PFSK-1 (cell line): ENCODE results near the gene BFAR.

Source experiments
- FOXP2 ChIP-seq: optimal IDR thresholded peaks from 2 replicates; pipeline ENCODE3; 2011; ENCODE audit warnings: borderline replicate concordance, control low read depth, inconsistent platforms; ENCODE audit not compliant: insufficient read depth; ENCODE audit errors: extremely low read length, extremely low read depth
- POLR2AphosphoS5 ChIP-seq: IDR thresholded peaks from 2 replicates; pipeline ENCODE4 v1.6.1; 2012; ENCODE audit warnings: low read depth, mild to moderate bottlenecking, control low read depth, low read length, moderate library complexity
- REST ChIP-seq, 2 experiments: IDR thresholded peaks; 2 replicates each; pipeline versions ENCODE4 v1.6.1 to v1.8.0; 2011 to 2012; ENCODE audit warnings: low read depth in 2 of 2, low read length in 2 of 2, control low read depth in 1 of 2, inconsistent platforms in 1 of 2, mild to moderate bottlenecking in 1 of 2, moderate library complexity in 1 of 2; ENCODE audit not compliant: insufficient read depth in 1 of 2
- SIN3A ChIP-seq: IDR thresholded peaks from 2 replicates; pipeline ENCODE4 v1.6.1; 2012; ENCODE audit warnings: mild to moderate bottlenecking, low read length, moderate library complexity, borderline replicate concordance; ENCODE audit not compliant: insufficient read depth
- TAF1 ChIP-seq: IDR thresholded peaks from 2 replicates; pipeline ENCODE4 v1.6.1; 2012; ENCODE audit warnings: low read length, control low read depth, borderline replicate concordance; ENCODE audit not compliant: insufficient read depth

Gene BFAR

GRCh38 chr16:14668556-14669223 lies 35.9 kb downstream of the BFAR start:
- TF ChIP-seq TAF1 (no peak), REST (IDR thresholded peaks at IDR 0.05; ENCODE audit: insufficient read depth in 1 of 2, low read depth in 2 of 2, low read length in 2 of 2) (no peak), POLR2AphosphoS5 (no peak), FOXP2 (no peak), SIN3A (no peak)

DNA sequence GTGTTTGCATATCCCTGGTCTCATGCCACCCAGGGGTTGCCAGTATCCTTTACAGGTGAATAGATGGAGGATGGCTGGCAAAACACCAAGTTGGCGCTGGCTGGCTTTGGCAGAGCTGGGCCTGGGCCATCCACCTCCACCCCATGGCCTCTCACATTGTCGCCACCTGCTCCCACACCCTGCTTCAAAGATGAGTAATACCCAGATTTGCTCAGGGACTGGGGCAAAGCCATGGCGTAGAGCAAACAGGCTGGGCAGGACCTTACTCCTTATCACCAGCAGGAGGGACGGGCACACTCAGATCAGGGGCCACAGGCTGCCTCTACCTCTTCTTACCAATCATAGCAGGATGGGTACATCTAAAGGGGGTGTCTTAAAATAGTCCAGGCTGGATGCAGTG lies 37.0 kb downstream of the BFAR start:
- no peak for TF ChIP-seq SIN3A

DNA sequence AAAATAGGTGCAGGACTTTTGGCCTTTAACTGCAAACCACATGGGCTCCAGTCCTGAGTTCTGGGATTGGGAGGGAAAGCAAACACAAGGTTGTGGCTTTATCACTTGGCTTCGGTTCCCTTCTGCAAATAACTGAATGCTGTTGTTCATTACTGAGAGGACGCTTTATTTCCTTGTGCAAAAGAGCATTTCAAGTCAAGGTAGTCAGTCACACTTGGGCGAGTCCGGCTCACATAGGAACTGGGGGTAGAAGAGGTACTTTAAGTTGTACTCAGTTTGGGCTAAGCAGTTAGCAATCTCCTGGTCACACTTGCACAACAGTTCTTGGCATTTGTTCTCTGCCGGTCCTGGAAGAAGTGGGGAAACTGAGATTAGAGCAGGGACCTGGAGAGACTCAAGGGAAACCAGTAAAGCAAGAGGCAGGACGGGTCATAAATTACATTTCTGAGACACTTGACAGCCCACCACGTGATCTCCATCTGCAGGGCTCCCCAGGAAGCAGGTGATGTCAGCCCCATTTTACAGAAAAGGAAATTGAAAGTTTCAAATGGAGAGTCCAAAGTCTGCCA lies 39.7 kb downstream of the BFAR start:
- TF ChIP-seq FOXP2 (no peak), REST (IDR thresholded peaks at IDR 0.05; ENCODE audit: insufficient read depth in 1 of 2, low read depth in 2 of 2, low read length in 2 of 2) (no peak), POLR2AphosphoS5 (no peak)

- TF ChIP-seq REST (IDR thresholded peaks at IDR 0.05; ENCODE audit: insufficient read depth in 1 of 2, low read depth in 2 of 2, low read length in 2 of 2) (no peak), SIN3A (no peak), FOXP2 (no peak), POLR2AphosphoS5 (no peak), TAF1 (no peak)
These were observed 43.9 kb downstream of the BFAR start for GRCh38 chr16:14676633-14677032.

DNA sequence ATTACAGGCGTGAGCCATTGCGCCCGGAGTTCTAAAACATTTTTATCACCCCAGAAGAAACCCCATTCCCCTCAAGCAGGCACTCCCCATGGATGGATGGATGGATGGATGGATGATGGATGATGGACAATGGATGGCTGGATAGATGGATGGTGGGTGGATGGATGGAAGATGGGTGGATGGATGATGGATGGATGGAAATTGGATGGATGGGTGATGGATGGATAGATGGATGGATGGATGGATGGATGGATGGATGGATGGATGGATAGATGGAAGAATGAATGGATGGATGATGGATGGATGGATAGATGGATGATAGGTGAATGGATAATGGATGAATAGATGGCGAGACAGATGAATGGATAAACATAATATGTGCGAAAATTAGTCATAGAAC lies 44.9 kb downstream of the BFAR start:
- TF ChIP-seq TAF1 (no peak), POLR2AphosphoS5 (no peak), FOXP2 (no peak)

- TF ChIP-seq POLR2AphosphoS5, result no peak
- no peak for TF ChIP-seq REST (IDR thresholded peaks at IDR 0.05; ENCODE audit: insufficient read depth in 1 of 2, low read depth in 2 of 2, low read length in 2 of 2)
- TF ChIP-seq TAF1, result no peak
- TF ChIP-seq SIN3A, result no peak
- no peak for TF ChIP-seq FOXP2
These were observed 46.2 kb downstream of the BFAR start for GRCh38 chr16:14678748-14679497.
